Fibroblast of pulmonary artery (primary cell): ENCODE measurements around the gene OXCT1.
A peak's percentile ranks its signal among the peaks of the same experiment; 100 is the strongest.

Experiments used
- DNase-seq: peaks from one replicate; pipeline ENCODE4 v3.0.0-alpha.2; 2010; ENCODE audit warnings: low read depth
- H3K4me3 ChIP-seq: replicated peaks from 2 replicates; pipeline ENCODE4 v1.5.1; 2011; ENCODE audit warnings: low read depth, mild to moderate bottlenecking, control low read depth, low read length, moderate library complexity
- TF ChIP-seq, protein P1 (sequence below): IDR thresholded peaks from 2 replicates; pipeline ENCODE4 v1.5.1; 2011; ENCODE audit warnings: mild to moderate bottlenecking, control low read depth, low read length, inconsistent platforms; ENCODE audit errors: missing control alignments

Gene OXCT1

DNA sequence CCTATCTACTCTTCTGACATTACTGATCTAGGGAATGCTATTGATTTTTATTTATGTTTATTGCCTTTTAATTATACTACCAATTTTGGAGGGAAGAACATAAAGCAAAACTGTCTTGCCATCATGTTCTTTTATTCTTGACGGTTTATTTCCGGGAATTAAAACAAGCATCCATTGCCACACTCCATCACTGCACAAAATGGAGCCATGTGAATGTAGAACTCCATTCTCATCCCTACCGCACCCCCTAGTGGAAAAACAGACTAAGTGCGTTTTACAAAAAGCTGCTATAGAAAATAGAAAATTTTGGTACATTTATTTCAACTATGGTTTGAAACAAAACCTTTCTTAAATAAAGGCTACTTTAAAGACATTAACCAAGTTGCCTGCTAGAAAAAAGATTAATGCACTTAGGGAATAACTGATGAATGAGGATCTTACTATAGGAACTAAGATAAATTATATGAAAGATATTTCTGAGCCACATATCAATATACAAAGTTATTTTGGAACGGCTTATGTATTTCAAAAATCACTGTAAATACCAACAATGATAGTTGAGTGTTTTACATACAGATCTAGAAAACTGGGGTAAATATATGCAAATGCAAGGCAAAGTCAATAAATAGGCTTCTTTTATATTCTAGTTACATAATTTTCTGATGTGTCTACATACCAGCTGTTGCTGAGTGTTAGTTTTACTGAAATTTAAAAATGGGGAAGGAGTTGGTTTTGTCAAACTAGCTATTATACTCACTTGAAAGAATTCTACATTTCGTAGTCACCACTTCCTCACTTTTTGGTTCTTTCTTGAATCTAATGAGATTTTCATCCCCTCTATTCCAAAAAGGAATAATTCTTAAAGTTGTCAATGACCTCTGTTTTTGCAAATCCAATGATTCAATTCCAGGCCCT is 26.5 kb downstream of the OXCT1 start:
- peak; percentile 86 for DNase-seq
- TF ChIP-seq, protein P1, sequence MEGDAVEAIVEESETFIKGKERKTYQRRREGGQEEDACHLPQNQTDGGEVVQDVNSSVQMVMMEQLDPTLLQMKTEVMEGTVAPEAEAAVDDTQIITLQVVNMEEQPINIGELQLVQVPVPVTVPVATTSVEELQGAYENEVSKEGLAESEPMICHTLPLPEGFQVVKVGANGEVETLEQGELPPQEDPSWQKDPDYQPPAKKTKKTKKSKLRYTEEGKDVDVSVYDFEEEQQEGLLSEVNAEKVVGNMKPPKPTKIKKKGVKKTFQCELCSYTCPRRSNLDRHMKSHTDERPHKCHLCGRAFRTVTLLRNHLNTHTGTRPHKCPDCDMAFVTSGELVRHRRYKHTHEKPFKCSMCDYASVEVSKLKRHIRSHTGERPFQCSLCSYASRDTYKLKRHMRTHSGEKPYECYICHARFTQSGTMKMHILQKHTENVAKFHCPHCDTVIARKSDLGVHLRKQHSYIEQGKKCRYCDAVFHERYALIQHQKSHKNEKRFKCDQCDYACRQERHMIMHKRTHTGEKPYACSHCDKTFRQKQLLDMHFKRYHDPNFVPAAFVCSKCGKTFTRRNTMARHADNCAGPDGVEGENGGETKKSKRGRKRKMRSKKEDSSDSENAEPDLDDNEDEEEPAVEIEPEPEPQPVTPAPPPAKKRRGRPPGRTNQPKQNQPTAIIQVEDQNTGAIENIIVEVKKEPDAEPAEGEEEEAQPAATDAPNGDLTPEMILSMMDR = peak; percentile 81
- no peak overlapping the region for H3K4me3 ChIP-seq

DNA sequence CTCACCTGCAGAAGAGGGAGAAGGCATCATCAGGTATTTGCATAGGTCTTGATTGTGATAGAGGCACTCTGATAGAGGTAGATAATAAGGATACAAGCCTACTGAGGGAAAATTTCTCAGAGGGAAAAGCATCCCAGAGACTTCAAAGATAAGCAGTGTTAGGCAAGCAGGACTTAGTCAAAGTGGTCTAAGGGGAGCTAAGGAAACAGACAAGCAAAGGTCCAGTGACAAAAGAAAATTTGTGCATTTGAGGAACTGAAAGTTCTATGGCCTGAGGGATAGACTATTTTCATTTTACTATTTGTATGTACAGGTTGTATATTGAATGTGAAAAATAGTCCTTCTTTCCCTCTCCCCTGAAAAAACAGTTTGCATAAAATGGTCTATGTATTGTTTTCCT is 27.4 kb downstream of the OXCT1 start:
- DNase-seq = no peak
- no peak overlapping the region for H3K4me3 ChIP-seq
- TF ChIP-seq, protein P1 = no peak

DNA sequence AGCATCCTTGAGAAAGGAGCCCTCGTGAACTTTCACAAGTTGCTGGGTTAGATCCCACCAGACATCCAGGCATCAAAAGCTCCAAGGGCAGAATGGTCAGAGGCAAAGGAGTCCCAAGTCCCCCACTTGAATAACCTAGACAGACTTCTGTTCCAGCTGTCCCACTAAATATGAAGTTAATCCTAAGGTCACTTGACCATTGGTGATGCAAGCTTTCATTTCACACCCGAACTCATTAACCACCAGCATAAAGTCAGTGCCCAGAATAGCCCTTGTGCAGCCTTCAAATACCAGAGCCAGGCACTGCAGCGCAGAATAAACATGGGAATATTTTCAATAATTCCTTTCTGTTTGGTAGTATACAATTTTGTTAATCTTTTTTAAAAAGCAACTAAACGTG is 28.9 kb downstream of the OXCT1 start:
- DNase-seq = no peak
- no peak overlapping the region for H3K4me3 ChIP-seq
- TF ChIP-seq, protein P1 = no peak

DNA sequence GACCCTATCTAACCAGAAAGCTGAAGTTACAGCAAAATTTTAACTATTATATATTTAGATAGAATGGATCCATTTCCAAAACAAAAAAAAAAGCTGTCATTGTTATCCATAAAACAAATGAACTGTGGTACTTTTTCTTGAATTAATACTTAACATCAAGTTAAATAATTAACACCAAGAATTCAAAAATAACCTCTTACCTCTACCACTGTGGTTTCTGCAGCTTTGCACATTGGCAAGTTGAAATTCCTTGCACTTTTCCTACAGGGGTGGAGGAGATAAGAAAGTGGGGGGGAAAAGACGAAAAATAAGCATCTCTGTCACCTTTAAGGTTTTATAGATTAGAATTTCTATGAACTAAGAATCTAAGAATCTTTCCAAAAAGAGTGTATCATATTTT is 30.0 kb downstream of the OXCT1 start:
- DNase-seq = no peak
- TF ChIP-seq, protein P1 = no peak
- H3K4me3 ChIP-seq = no peak overlapping the region

DNA sequence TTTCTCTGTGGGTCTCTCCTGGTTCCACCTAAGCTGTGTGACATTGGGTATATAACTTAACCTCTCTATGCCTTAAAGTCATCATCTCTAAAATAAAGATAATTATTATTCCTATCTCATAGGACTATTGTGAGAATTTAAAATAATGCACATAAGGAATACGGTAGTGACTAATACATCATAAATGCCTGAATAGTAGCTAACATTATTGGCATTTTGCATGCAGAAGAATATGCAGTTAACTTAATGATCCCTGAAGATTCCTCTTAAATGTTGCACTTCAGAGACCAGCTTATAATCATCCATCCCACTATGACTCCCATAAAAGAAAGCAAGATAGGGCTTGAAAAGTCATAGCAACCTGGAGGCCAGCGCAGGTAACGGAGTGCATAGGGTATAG is 32.4 kb downstream of the OXCT1 start:
- DNase-seq = no peak
- TF ChIP-seq, protein P1 = no peak
- no peak overlapping the region for H3K4me3 ChIP-seq

DNA sequence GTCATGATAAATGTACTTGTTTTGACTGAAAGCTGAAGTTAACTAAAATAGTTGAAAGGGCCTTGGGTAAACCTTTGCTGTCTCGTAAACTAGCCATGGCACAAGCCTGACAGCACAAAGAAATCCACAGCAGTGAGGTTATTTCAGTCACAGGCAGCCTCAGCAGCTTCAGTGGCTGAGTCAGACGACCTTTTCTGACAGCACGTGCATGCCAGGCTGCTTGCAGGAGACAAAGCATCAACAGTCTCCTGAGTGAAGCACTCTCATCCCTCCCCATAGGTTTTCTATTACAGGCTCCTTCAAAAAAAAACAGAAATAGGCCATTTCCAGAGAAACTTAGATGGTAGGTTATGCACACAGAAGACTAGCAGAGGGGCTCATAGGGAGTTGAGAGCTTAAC is 34.6 kb downstream of the OXCT1 start:
- H3K4me3 ChIP-seq = no peak overlapping the region
- DNase-seq = peak; percentile 78
- TF ChIP-seq, protein P1 = no peak

DNA sequence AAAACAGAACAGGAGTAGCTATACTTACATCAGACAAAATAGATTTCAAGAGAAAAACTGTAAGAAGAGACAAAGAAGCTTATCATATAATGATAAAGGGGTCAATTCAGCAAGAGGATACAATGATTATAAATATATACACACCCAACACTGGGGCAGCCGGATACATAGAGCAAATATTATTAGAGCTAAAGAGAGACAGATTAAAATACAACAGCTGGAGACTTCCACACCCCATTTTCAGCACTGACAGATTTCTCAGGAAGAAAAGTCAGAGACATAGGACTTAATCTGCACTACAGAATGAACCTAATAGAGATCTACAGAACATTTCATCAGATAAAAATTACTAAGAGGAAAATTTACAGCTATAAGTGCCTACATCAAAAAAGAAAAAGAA is 35.7 kb downstream of the OXCT1 start:
- H3K4me3 ChIP-seq = no peak overlapping the region
- TF ChIP-seq, protein P1 = no peak
- no peak for DNase-seq
